HCT116 (cell line): ENCODE data around the gene EEFSEC. TPM values are rescaled to one million over a fixed set of nuclear protein-coding genes. Genes with fewer than 3 reads are reported as not detected.

Experiments
- ATAC-seq: fragments of 200-7000 bp; cut with Tn5 transposase; 2 replicates; pipeline ENCODE4 v1.9.1; 2020; ENCODE audit warnings: mild to moderate bottlenecking, moderate library complexity
- BruUV-seq: library from RNA; stranded (reverse); fragments of 400-500 nt; replicated peaks from 2 replicates; lab custom pipeline; 2021; lab: Mats Ljungman, UMichigan
- CTCF ChIA-PET: fragments of 300-600 bp; sonication (Branson Sonifier 250); formaldehyde crosslinking; loops from one replicate; lab custom pipeline; 2021; ENCODE audit warnings: antibody characterized with exemption; lab: Charles Lee
- POLR2A ChIA-PET: fragments of 300-600, 350-600 bp; sonication (Branson Sonifier 250); formaldehyde crosslinking; loops from one replicate; lab custom pipeline; 2021; ENCODE audit warnings: antibody characterized with exemption; lab: Charles Lee
- RAD21 ChIA-PET, 2 experiments: fragments of 300-600 bp; sonication (Branson Sonifier 250); formaldehyde crosslinking; loops; one replicate each; lab custom pipeline; 2023; ENCODE audit warnings: low total read pairs in 2 of 2; ENCODE audit not compliant: uncharacterized antibody in 2 of 2, unreplicated experiment in 2 of 2, low non-redundant PET in 1 of 2; lab: Charles Lee
- DNase-seq: peaks from one replicate; pipeline ENCODE4 v3.0.0-alpha.2; 2010; ENCODE audit warnings: low read depth, low spot score
- H2AFZ ChIP-seq: fragments of 200-600 bp; shearing (Covaris generic), sonication (generic); 2 replicates; pipeline ENCODE4 v1.6.1; 2017; ENCODE audit warnings: low read depth, mixed run types, mixed read lengths, antibody characterized with exemption, low read length; ENCODE audit not compliant: poor library complexity, severe bottlenecking
- H3K27ac ChIP-seq: 2 replicates; pipeline ENCODE4 v1.5.1; 2012; ENCODE audit warnings: low read depth, low read length
- H3K27me3 ChIP-seq: fragments of 200-600 bp; sonication (generic); 2 replicates; pipeline ENCODE4 v1.6.1; 2016; ENCODE audit warnings: mixed run types, low read length, mixed read lengths; ENCODE audit not compliant: insufficient read depth
- H3K36me3 ChIP-seq, 2 experiments: fragments of 200-500 bp in 1 of 2; fragments of 200-600 bp in 1 of 2; sonication (Bioruptor generic) in 1 of 2; sonication (generic) in 1 of 2; 2 replicates each; pipeline versions ENCODE4 v1.5.1 to v1.6.1; 2014 to 2016; ENCODE audit warnings: low read length in 2 of 2, inconsistent platforms in 1 of 2, mixed read lengths in 1 of 2, mixed run types in 1 of 2; ENCODE audit not compliant: insufficient read depth in 2 of 2, control insufficient read depth in 1 of 2
- H3K4me1 ChIP-seq, 2 experiments: fragments of 200-600 bp in 1 of 2; sonication (generic) in 1 of 2; 2 replicates each; pipeline versions ENCODE4 v1.5.1 to v1.6.1; 2012 to 2017; ENCODE audit warnings: low read length in 2 of 2, inconsistent platforms in 1 of 2, mild to moderate bottlenecking in 1 of 2, mixed read lengths in 1 of 2, mixed run types in 1 of 2, moderate library complexity in 1 of 2; ENCODE audit not compliant: insufficient read depth in 2 of 2, control insufficient read depth in 1 of 2
- H3K4me2 ChIP-seq: fragments of 200-600 bp; sonication (generic); 2 replicates; pipeline ENCODE4 v1.6.1; 2017; ENCODE audit warnings: mixed run types, low read length, mixed read lengths
- H3K4me3 ChIP-seq, 2 experiments: fragments of 200-600 bp in 1 of 2; sonication (generic) in 1 of 2; replicated peaks in 1 of 2; 2 replicates each; pipeline ENCODE4 v1.5.1; 2011 to 2016; ENCODE audit warnings: low read length in 2 of 2, control low read depth in 1 of 2, low read depth in 1 of 2, mild to moderate bottlenecking in 1 of 2, mixed read lengths in 1 of 2, mixed run types in 1 of 2
- H3K79me2 ChIP-seq: fragments of 200-600 bp; sonication (generic); 2 replicates; pipeline ENCODE4 v1.6.1; 2017; ENCODE audit warnings: mild to moderate bottlenecking, mixed run types, low read length, moderate library complexity, mixed read lengths; ENCODE audit not compliant: insufficient read depth
- H3K9ac ChIP-seq: fragments of 200-600 bp; sonication (generic); 2 replicates; pipeline ENCODE4 v1.6.1; 2016; ENCODE audit warnings: low read length, mixed read lengths
- H3K9me2 ChIP-seq: fragments of 200-600 bp; sonication (generic), shearing (Covaris generic); 2 replicates; pipeline ENCODE4 v1.6.1; 2017; ENCODE audit warnings: mixed run types, mild to moderate bottlenecking, moderate library complexity; ENCODE audit not compliant: insufficient read depth
- H3K9me3 ChIP-seq, 2 experiments: fragments of 200-500 bp in 1 of 2; fragments of 200-600 bp in 1 of 2; sonication (Bioruptor generic) in 1 of 2; sonication (generic) in 1 of 2; 2 replicates each; pipeline ENCODE4 v1.6.1; 2014 to 2017; ENCODE audit warnings: low read length in 2 of 2, mixed read lengths in 2 of 2, inconsistent platforms in 1 of 2, low read depth in 1 of 2, mild to moderate bottlenecking in 1 of 2, mixed run types in 1 of 2, moderate library complexity in 1 of 2; ENCODE audit not compliant: control insufficient read depth in 1 of 2, insufficient read depth in 1 of 2
- H4K20me1 ChIP-seq: fragments of 200-600 bp; sonication (generic), shearing (Covaris generic); 2 replicates; pipeline ENCODE4 v1.6.1; 2017; ENCODE audit warnings: mixed run types, mild to moderate bottlenecking, moderate library complexity; ENCODE audit not compliant: insufficient read depth
- CTCF ChIP-seq, 3 experiments: fragments of 200-600 bp in 1 of 3; sonication (generic) in 1 of 3; IDR thresholded peaks in 2 of 3; conservative IDR thresholded peaks in 1 of 3; 2 replicates each; pipeline ENCODE4 v1.5.1; 2012 to 2017; ENCODE audit warnings: low read depth in 2 of 3, low read length in 2 of 3, antibody characterized with exemption in 1 of 3, borderline replicate concordance in 1 of 3, control low read depth in 1 of 3, mild to moderate bottlenecking in 1 of 3, mixed read lengths in 1 of 3, mixed run types in 1 of 3, moderate library complexity in 1 of 3; ENCODE audit not compliant: insufficient read depth in 1 of 3
- EGR1 ChIP-seq: IDR thresholded peaks from 2 replicates; pipeline ENCODE4 v1.6.1; 2012; ENCODE audit warnings: low read depth
- ELF1 ChIP-seq: IDR thresholded peaks from 2 replicates; pipeline ENCODE4 v1.6.1; 2012; ENCODE audit warnings: low read depth, borderline replicate concordance
- EZH2phosphoT487 ChIP-seq: fragments of 200-600 bp; IDR thresholded peaks from 2 replicates; pipeline ENCODE4 v1.6.1; 2018; ENCODE audit warnings: antibody characterized with exemption, borderline replicate concordance
- JUND ChIP-seq: IDR thresholded peaks from 2 replicates; pipeline ENCODE4 v1.6.1; 2012
- POLR2AphosphoS5 ChIP-seq: IDR thresholded peaks from 2 replicates; pipeline ENCODE4 v1.6.1; 2011; ENCODE audit warnings: mild to moderate bottlenecking, low read depth, low read length, moderate library complexity
- SIN3A ChIP-seq: IDR thresholded peaks from 2 replicates; pipeline ENCODE4 v1.6.1; 2012; ENCODE audit warnings: low read depth
- SP1 ChIP-seq: IDR thresholded peaks from 2 replicates; pipeline ENCODE4 v1.6.1; 2012; ENCODE audit warnings: low read depth
- YY1 ChIP-seq: IDR thresholded peaks from 2 replicates; pipeline ENCODE4 v1.6.1; 2011; ENCODE audit warnings: low read length, low read depth, moderate library complexity, mild to moderate bottlenecking; ENCODE audit not compliant: insufficient replicate concordance; ENCODE audit errors: extremely low read depth
- ZBTB33 ChIP-seq: IDR thresholded peaks from 2 replicates; pipeline ENCODE4 v1.6.1; 2011; ENCODE audit warnings: mild to moderate bottlenecking, low read length, moderate library complexity; ENCODE audit not compliant: insufficient replicate concordance; ENCODE audit errors: extremely low read depth
- ZFX ChIP-seq: fragments of 450-650 bp; IDR thresholded peaks from 2 replicates; pipeline ENCODE4 v1.6.1; 2017
- intact Hi-C: fragments of 100-400 bp; cut with micrococcal nuclease; formaldehyde crosslinking; loops from 2 replicates; pipeline ENCODE4 v1.10.0; 2022
- total RNA-seq: library from RNA; stranded (reverse); gene quantifications from one replicate; pipeline ENCODE4 v1.2.1, GENCODE V29; 2021; ENCODE audit not compliant: unreplicated experiment

Gene EEFSEC
- total RNA-seq, 1 experiment from 2014 or later = 16.1 TPM

- Histone ChIP-seq H3K9me2 (no peaks in the 10 kb centered on the region), H3K4me1 (no peaks in the 10 kb centered on the region)
- no peak for TF ChIP-seq YY1
- TF ChIP-seq JUND = no peak
- TF ChIP-seq, all 23 proteins: peak for 0
- peaks cover 20% of the 10 kb centered on the region; the same call in 1 of the 2 replicates for H3K27me3 ChIP-seq
- no peak overlapping the region for H3K4me2 ChIP-seq
- intact Hi-C loops = no loop called here
- ATAC-seq = no peak
- H2AFZ ChIP-seq = no peak overlapping the region
- CTCF ChIA-PET = no interaction called here
- H3K79me2 ChIP-seq = no peaks in the 10 kb centered on the region
- no TSS peak for BruUV-seq
- H3K27ac ChIP-seq = no peak overlapping the region
- H3K4me3 ChIP-seq = no peak overlapping the region
- no peak overlapping the region for H3K9ac ChIP-seq
- RAD21 ChIA-PET = no interaction called here
- no peaks in the 10 kb centered on the region for H4K20me1 ChIP-seq
- no peaks in the 10 kb centered on the region for H3K36me3 ChIP-seq
- H3K9me3 ChIP-seq = no peaks in the 10 kb centered on the region
- POLR2A ChIA-PET = no interaction called here
- no peak for DNase-seq
Measured at GRCh38 chr3:128455786-128456748, 302.8 kb downstream of the EEFSEC start.

- ATAC-seq = no peak
- intact Hi-C loops = no loop called here
- Histone ChIP-seq H3K9me2 (no peaks in the 10 kb centered on the region), H4K20me1 (no peaks in the 10 kb centered on the region), H3K27ac (no peak overlapping the region), H3K4me2 (no peak overlapping the region), H2AFZ (no peak overlapping the region), H3K79me2 (no peaks in the 10 kb centered on the region), H3K36me3 (no peaks in the 10 kb centered on the region), H3K4me1 (no peaks in the 10 kb centered on the region), H3K9me3 (no peaks in the 10 kb centered on the region), H3K9ac (no peak overlapping the region), H3K4me3 (no peak overlapping the region), H3K27me3 (peaks cover 15% of the 10 kb centered on the region; the same call in 1 of the 2 replicates)
- CTCF ChIA-PET = no interaction called here
- DNase-seq = no peak
- TF ChIP-seq CTCF (IDR thresholded peaks at IDR 0.05 in 2 of 3, conservative IDR thresholded peaks at IDR 0.05 in 1 of 3; ENCODE audit: borderline replicate concordance in 1 of 3, insufficient read depth in 1 of 3, low read depth in 2 of 3, low read length in 2 of 3) (no peak), EZH2phosphoT487 (no peak), ZBTB33 (no peak), YY1 (no peak), SIN3A (no peak), JUND (no peak), ELF1 (no peak), ZFX (no peak), SP1 (no peak), EGR1 (no peak), POLR2AphosphoS5 (no peak)
- POLR2A ChIA-PET = no interaction called here
- BruUV-seq = no TSS peak
- RAD21 ChIA-PET = no interaction called here
Measured at GRCh38 chr3:128456776-128457715, 303.8 kb downstream of the EEFSEC start.
